ENCODE measurements around the gene SLC7A10. TPM values are rescaled to one million over a fixed set of nuclear protein-coding genes. Genes with fewer than 3 reads are reported as not detected.

SLC7A10 gene
- total RNA-seq, 2 donors from 2014 or later, result not detected

DNA sequence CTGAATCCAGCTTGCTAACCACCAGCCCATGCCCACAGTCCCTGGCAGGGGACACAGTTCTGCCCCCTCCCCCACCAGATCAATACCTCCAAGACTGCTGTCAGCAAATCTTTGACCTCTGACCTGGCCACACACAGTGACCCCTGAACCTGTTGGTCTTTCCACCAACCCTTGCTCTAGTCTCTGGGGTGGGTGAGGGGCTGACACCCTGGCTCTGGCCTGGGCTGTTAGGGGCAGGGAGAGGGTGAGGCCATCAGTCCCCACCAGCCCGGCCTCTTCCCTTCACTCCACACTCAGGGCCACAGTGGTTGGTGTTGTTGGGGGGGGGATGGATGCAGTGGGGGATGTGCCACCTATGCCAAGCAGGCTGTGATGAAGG is 21.8 kb upstream of the SLC7A10 start:
- H3K36me3 ChIP-seq, result no peaks in the 10 kb centered on the region
- H3K27me3 ChIP-seq (replicated peaks; ENCODE audit: insufficient read depth), result no peaks in the 10 kb centered on the region
- no peaks in the 10 kb centered on the region for H3K4me1 ChIP-seq (ENCODE audit: control insufficient read depth in 1 of 2, low read depth in 2 of 2)
- H3K9me3 ChIP-seq, result peaks cover 5% of the 10 kb centered on the region
- DNase-seq (ENCODE audit: low spot score) (no peak), ATAC-seq (ENCODE audit: insufficient number of reproducible peaks, low FRiP score, low read depth) (no peak)
- no peak overlapping the region for H3K4me3 ChIP-seq
- H3K27ac ChIP-seq, result no peak overlapping the region
- no peak for TF ChIP-seq CTCF (IDR thresholded peaks at IDR 0.05)

GRCh38 chr19:33246709-33247440 is 21.2 kb upstream of the SLC7A10 start:
- Histone ChIP-seq H3K36me3 (no peaks in the 10 kb centered on the region), H3K4me3 (no peak overlapping the region), H3K9me3 (peaks cover 5% of the 10 kb centered on the region), H3K27ac (no peak overlapping the region), H3K4me1 (ENCODE audit: control insufficient read depth in 1 of 2, low read depth in 2 of 2) (no peaks in the 10 kb centered on the region), H3K27me3 (replicated peaks; ENCODE audit: insufficient read depth) (no peaks in the 10 kb centered on the region)
- no peak for DNase-seq (ENCODE audit: low spot score)
- ATAC-seq (ENCODE audit: insufficient number of reproducible peaks, low FRiP score, low read depth), result no peak
- TF ChIP-seq CTCF (IDR thresholded peaks at IDR 0.05), result no peak

GRCh38 chr19:33245948-33246708 is 20.5 kb upstream of the SLC7A10 start:
- TF ChIP-seq CTCF (IDR thresholded peaks at IDR 0.05), result peak; percentile 46
- H3K4me3 ChIP-seq, result no peak overlapping the region
- ATAC-seq (ENCODE audit: insufficient number of reproducible peaks, low FRiP score, low read depth), result no peak
- H3K36me3 ChIP-seq, result no peaks in the 10 kb centered on the region
- H3K27ac ChIP-seq, result no peak overlapping the region
- DNase-seq (ENCODE audit: low spot score), result no peak
- H3K27me3 ChIP-seq (replicated peaks; ENCODE audit: insufficient read depth), result no peaks in the 10 kb centered on the region
- H3K9me3 ChIP-seq, result peaks cover 5% of the 10 kb centered on the region
- no peaks in the 10 kb centered on the region for H3K4me1 ChIP-seq (ENCODE audit: control insufficient read depth in 1 of 2, low read depth in 2 of 2)

DNA sequence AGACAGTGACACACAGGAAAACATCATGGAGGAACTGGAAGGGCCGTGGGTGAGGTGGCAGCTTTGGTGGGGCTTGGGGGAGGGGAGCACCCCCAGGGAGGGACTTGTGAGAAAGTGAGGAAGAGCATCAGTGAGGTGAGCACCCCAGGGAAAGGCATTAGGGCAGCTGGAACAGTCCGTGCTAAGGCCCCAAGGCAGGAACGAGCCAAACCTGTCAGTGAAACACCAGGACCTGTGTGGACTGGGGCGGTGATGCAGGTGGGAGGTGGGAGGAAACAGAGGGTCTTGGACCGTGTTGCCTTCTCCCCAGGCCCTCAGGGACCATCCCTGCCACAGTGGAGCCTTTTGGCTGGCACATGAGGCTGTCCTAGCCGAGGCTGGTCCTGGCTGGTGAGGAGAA is 17.3 kb upstream of the SLC7A10 start:
- DNase-seq (ENCODE audit: low spot score) (no peak), ATAC-seq (ENCODE audit: insufficient number of reproducible peaks, low FRiP score, low read depth) (no peak)
- H3K36me3 ChIP-seq, result no peaks in the 10 kb centered on the region
- peaks cover 5% of the 10 kb centered on the region for H3K9me3 ChIP-seq
- H3K4me1 ChIP-seq (ENCODE audit: control insufficient read depth in 1 of 2, low read depth in 2 of 2), result no peaks in the 10 kb centered on the region
- H3K27me3 ChIP-seq (replicated peaks; ENCODE audit: insufficient read depth), result no peaks in the 10 kb centered on the region
- no peak overlapping the region for H3K27ac ChIP-seq
- H3K4me3 ChIP-seq, result no peak overlapping the region
- TF ChIP-seq CTCF (IDR thresholded peaks at IDR 0.05), result no peak

DNA sequence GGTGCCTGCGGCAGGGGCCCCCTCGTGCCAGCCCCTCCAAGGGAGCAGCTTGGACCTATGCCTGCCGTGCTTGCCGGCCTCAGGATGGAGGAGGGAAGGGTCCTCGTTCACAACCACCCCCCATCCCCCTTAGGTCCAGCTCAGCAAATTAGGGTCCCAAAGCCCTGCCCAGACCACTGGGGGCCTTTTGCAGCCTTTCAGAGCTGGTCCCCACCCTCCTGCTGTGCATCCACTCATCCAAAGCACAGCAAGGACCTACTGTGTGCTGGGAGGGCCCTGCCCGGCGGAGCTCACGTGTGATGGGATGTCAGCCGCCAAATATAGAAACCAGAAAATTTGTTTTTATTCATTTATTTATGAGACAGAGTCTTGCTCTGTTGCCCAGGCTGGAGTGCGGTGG is 16.5 kb upstream of the SLC7A10 start:
- DNase-seq (ENCODE audit: low spot score), result no peak
- no peaks in the 10 kb centered on the region for H3K27me3 ChIP-seq (replicated peaks; ENCODE audit: insufficient read depth)
- peaks cover 5% of the 10 kb centered on the region for H3K9me3 ChIP-seq
- TF ChIP-seq CTCF (IDR thresholded peaks at IDR 0.05), result no peak
- no peak overlapping the region for H3K4me3 ChIP-seq
- H3K36me3 ChIP-seq, result no peaks in the 10 kb centered on the region
- ATAC-seq (ENCODE audit: insufficient number of reproducible peaks, low FRiP score, low read depth), result no peak
- H3K4me1 ChIP-seq (ENCODE audit: control insufficient read depth in 1 of 2, low read depth in 2 of 2), result no peaks in the 10 kb centered on the region
- H3K27ac ChIP-seq, result no peak overlapping the region

All from thoracic aorta (tissue), 2 donors.